Immature natural killer cell (primary cell): ENCODE data around the gene LMAN2. TPM values are rescaled to one million over a fixed set of nuclear protein-coding genes. Genes with fewer than 3 reads are reported as not detected.

ENCODE experiments used
- DNase-seq, 3 donors: peaks; one replicate each; pipeline ENCODE4 v3.0.0; 2022; ENCODE audit warnings: mixed read lengths in 1 of 3
- H3K27ac Mint-ChIP-seq, 6 donors: one replicate each; pipeline ENCODE4 v1.8.0; 2020; ENCODE audit warnings: mixed read lengths in 6 of 6, mild to moderate bottlenecking in 5 of 6, inconsistent platforms in 4 of 6, moderate library complexity in 3 of 6
- H3K27me3 Mint-ChIP-seq, 3 donors: one replicate each; pipeline ENCODE4 v1.8.0; 2020 to 2021; ENCODE audit warnings: low read depth in 3 of 3, mild to moderate bottlenecking in 3 of 3, mixed read lengths in 3 of 3, moderate library complexity in 3 of 3, inconsistent platforms in 1 of 3
- H3K36me3 Mint-ChIP-seq, 3 donors: one replicate each; pipeline ENCODE4 v1.8.0; 2020; ENCODE audit warnings: mixed read lengths in 3 of 3, inconsistent platforms in 2 of 3, mild to moderate bottlenecking in 2 of 3
- H3K4me1 Mint-ChIP-seq, 2 donors: one replicate each; pipeline ENCODE4 v1.8.0; 2020; ENCODE audit warnings: inconsistent platforms in 2 of 2, mild to moderate bottlenecking in 2 of 2, mixed read lengths in 2 of 2, moderate library complexity in 1 of 2
- H3K4me3 Mint-ChIP-seq, 5 donors: one replicate each; pipeline ENCODE4 v1.8.0; 2020; ENCODE audit warnings: mild to moderate bottlenecking in 5 of 5, mixed read lengths in 5 of 5, inconsistent platforms in 3 of 5, moderate library complexity in 3 of 5
- H3K9me3 Mint-ChIP-seq, 6 donors: one replicate each; pipeline ENCODE4 v1.8.0; 2020; ENCODE audit warnings: mild to moderate bottlenecking in 6 of 6, mixed read lengths in 6 of 6, inconsistent platforms in 4 of 6, moderate library complexity in 3 of 6
- polyA plus RNA-seq, 3 donors: library from polyadenylated mRNA; unstranded; fragments of 300-500 nt; fragmentation: Illumina TruSeq; gene quantifications; one replicate each; pipeline ENCODE4 v1.2.3, GENCODE V29; 2021

Gene LMAN2
- 100 to 1,000 TPM; 316 to 441 (median 409) TPM for polyA plus RNA-seq

- DNase-seq = peak; percentile 92 to 94 (median 93)
- peaks cover 62 to 65% of the 10 kb centered on the region in 2 donors for H3K4me1 Mint-ChIP-seq
- H3K9me3 Mint-ChIP-seq = no peaks in the 10 kb centered on the region
- peak within 1 kb of the TSS; percentile 98 to 100 (median 99) for H3K27ac Mint-ChIP-seq
- H3K27me3 Mint-ChIP-seq = peaks cover 1 to 5% (median 3%) of the 10 kb centered on the region in 3 donors
- H3K4me3 Mint-ChIP-seq = peak within 1 kb of the TSS; percentile 96 to 100 (median 99)
- peaks cover 0 to 14% (median 8%) of the 10 kb centered on the region in 3 donors for H3K36me3 Mint-ChIP-seq
Observed at GRCh38 chr5:177351392-177352329, at the start of gene LMAN2. TSS of gene LMAN2 (minus strand) at chr5:177351668. CDS start at chr5:177351647, 21 bp downstream.

- Mint-ChIP-seq H3K27me3 (peaks cover 8 to 24% (median 12%) of the 10 kb centered on the region in 3 donors), H3K27ac (no peak within 1 kb of the TSS), H3K4me1 (peaks cover 23 to 26% of the 10 kb centered on the region in 2 donors), H3K36me3 (no peaks in the 10 kb centered on the region), H3K4me3 (no peak within 1 kb of the TSS), H3K9me3 (no peaks in the 10 kb centered on the region)
- no peak for DNase-seq
Observed at GRCh38 chr5:177399997-177400868, 48.8 kb upstream of the LMAN2 start, which contains the start of gene PFN3. TSS of gene PFN3 (minus strand) at chr5:177400661. CDS start at chr5:177400576, 85 bp downstream.

GRCh38 chr5:177397875-177398390 is 46.5 kb upstream of the LMAN2 start:
- no peak for DNase-seq
- H3K4me1 Mint-ChIP-seq = peaks cover 7 to 10% of the 10 kb centered on the region in 2 donors

GRCh38 chr5:177396807-177397206 is 45.3 kb upstream of the LMAN2 start:
- Mint-ChIP-seq H3K4me3 (no peak overlapping the region), H3K36me3 (no peaks in the 10 kb centered on the region), H3K9me3 (no peaks in the 10 kb centered on the region), H3K27me3 (peaks cover 0 to 12% (median 8%) of the 10 kb centered on the region in 3 donors), H3K4me1 (peaks cover 0 to 2% of the 10 kb centered on the region in 2 donors), H3K27ac (no peak overlapping the region)
- no peak for DNase-seq

More at GRCh38 chr5:177397875-177398390, 46.5 kb upstream of the LMAN2 start:
- Mint-ChIP-seq H3K9me3 (no peaks in the 10 kb centered on the region), H3K27me3 (peaks cover 2 to 18% (median 12%) of the 10 kb centered on the region in 3 donors), H3K4me3 (no peak overlapping the region), H3K27ac (no peak overlapping the region), H3K36me3 (no peaks in the 10 kb centered on the region)

GRCh38 chr5:177396078-177396477 is 44.6 kb upstream of the LMAN2 start:
- peaks cover 0 to 4% of the 10 kb centered on the region in 2 donors for H3K4me1 Mint-ChIP-seq
- DNase-seq = no peak
- H3K4me3 Mint-ChIP-seq = no peak overlapping the region
- peaks cover under 1 to 6% (median 5%) of the 10 kb centered on the region in 3 donors for H3K27me3 Mint-ChIP-seq
- H3K36me3 Mint-ChIP-seq = no peaks in the 10 kb centered on the region
- H3K9me3 Mint-ChIP-seq = no peaks in the 10 kb centered on the region
- H3K27ac Mint-ChIP-seq = no peak overlapping the region

GRCh38 chr5:177393990-177394389 is 42.5 kb upstream of the LMAN2 start:
- H3K36me3 Mint-ChIP-seq = no peaks in the 10 kb centered on the region
- no peaks in the 10 kb centered on the region for H3K9me3 Mint-ChIP-seq
- no peak for DNase-seq
- no peak overlapping the region for H3K27ac Mint-ChIP-seq
- peaks cover 7 to 10% (median 9%) of the 10 kb centered on the region in 3 donors for H3K27me3 Mint-ChIP-seq
- no peak overlapping the region for H3K4me3 Mint-ChIP-seq
- peaks cover 17 to 24% of the 10 kb centered on the region in 2 donors for H3K4me1 Mint-ChIP-seq

- no peaks in the 10 kb centered on the region for H3K36me3 Mint-ChIP-seq
- no peak for DNase-seq
- H3K9me3 Mint-ChIP-seq = no peaks in the 10 kb centered on the region
- peaks cover 7 to 11% (median 8%) of the 10 kb centered on the region in 3 donors for H3K27me3 Mint-ChIP-seq
- peaks cover 24 to 31% of the 10 kb centered on the region in 2 donors for H3K4me1 Mint-ChIP-seq
- peak overlapping the region in 1 of 5 donors; percentile 13 for H3K4me3 Mint-ChIP-seq
- H3K27ac Mint-ChIP-seq = peak overlapping the region in 1 of 6 donors; percentile 53
Observed at GRCh38 chr5:177393206-177393765, 41.8 kb upstream of the LMAN2 start.

GRCh38 chr5:177392765-177393164 is 41.3 kb upstream of the LMAN2 start:
- H3K9me3 Mint-ChIP-seq = no peaks in the 10 kb centered on the region
- no peak overlapping the region for H3K27ac Mint-ChIP-seq
- H3K27me3 Mint-ChIP-seq = peaks cover 7 to 12% (median 8%) of the 10 kb centered on the region in 3 donors
- H3K4me1 Mint-ChIP-seq = peaks cover 27 to 36% of the 10 kb centered on the region in 2 donors
- DNase-seq = no peak
- H3K4me3 Mint-ChIP-seq = no peak overlapping the region
- no peaks in the 10 kb centered on the region for H3K36me3 Mint-ChIP-seq

- H3K4me1 Mint-ChIP-seq = peaks cover 28 to 36% of the 10 kb centered on the region in 2 donors
- no peaks in the 10 kb centered on the region for H3K36me3 Mint-ChIP-seq
- peaks cover 5 to 12% (median 8%) of the 10 kb centered on the region in 3 donors for H3K27me3 Mint-ChIP-seq
- peak overlapping the region; percentile 14 to 84 (median 72) for H3K4me3 Mint-ChIP-seq
- no peaks in the 10 kb centered on the region for H3K9me3 Mint-ChIP-seq
- peak; percentile 83 to 86 (median 84) for DNase-seq
- H3K27ac Mint-ChIP-seq = peak overlapping the region; percentile 81 to 97 (median 91)
Observed at GRCh38 chr5:177390363-177391300, 39.2 kb upstream of the LMAN2 start.

- peaks cover 36 to 45% of the 10 kb centered on the region in 2 donors for H3K4me1 Mint-ChIP-seq
- H3K4me3 Mint-ChIP-seq = peak overlapping the region; percentile 7 to 84 (median 60)
- peak; percentile 51 to 78 (median 57) for DNase-seq
- peak overlapping the region; percentile 81 to 97 (median 91) for H3K27ac Mint-ChIP-seq
- H3K36me3 Mint-ChIP-seq = no peaks in the 10 kb centered on the region
- no peaks in the 10 kb centered on the region for H3K9me3 Mint-ChIP-seq
- peaks cover 5 to 12% (median 12%) of the 10 kb centered on the region in 3 donors for H3K27me3 Mint-ChIP-seq
Observed at GRCh38 chr5:177389241-177390169, 38.0 kb upstream of the LMAN2 start.

GRCh38 chr5:177388521-177389052 is 37.1 kb upstream of the LMAN2 start:
- H3K27me3 Mint-ChIP-seq = peaks cover 5 to 12% (median 12%) of the 10 kb centered on the region in 3 donors
- H3K4me1 Mint-ChIP-seq = peaks cover 36 to 48% of the 10 kb centered on the region in 2 donors
- peak overlapping the region; percentile 81 to 97 (median 91) for H3K27ac Mint-ChIP-seq
- DNase-seq = no peak
- H3K9me3 Mint-ChIP-seq = no peaks in the 10 kb centered on the region
- peak overlapping the region in 3 of 5 donors; percentile 22 to 84 (median 72) for H3K4me3 Mint-ChIP-seq
- H3K36me3 Mint-ChIP-seq = no peaks in the 10 kb centered on the region
